H1 (cell line): ENCODE measurements around the gene CCDC33. TPM values are rescaled to one million over a fixed set of nuclear protein-coding genes. Genes with fewer than 3 reads are reported as not detected.

Experiments used
- CTCF ChIA-PET: fragments of 300-600 bp; sonication (Branson Sonifier 250); formaldehyde crosslinking; loops from one replicate; lab custom pipeline; 2021; ENCODE audit not compliant: partially characterized antibody; lab: Charles Lee
- POLR2A ChIA-PET: fragments of 300-600 bp; sonication (Branson Sonifier 250); formaldehyde crosslinking; loops from one replicate; lab custom pipeline; 2021; ENCODE audit warnings: inconsistent platforms; ENCODE audit not compliant: partially characterized antibody; lab: Charles Lee
- DNase-seq, 2 experiments: peaks; one replicate each; pipeline versions ENCODE4 v3.0.0 to v3.0.0-alpha.2; 2010 to 2022; ENCODE audit warnings: low spot score in 2 of 2, low read depth in 1 of 2, mixed read lengths in 1 of 2
- FAIRE-seq: peaks from 2 replicates; lab custom pipeline; 2011; peaks lifted over from hg19 to GRCh38; lab: Jason Lieb, UNC
- H2AFZ ChIP-seq: 2 replicates; pipeline ENCODE4 v1.8.1; 2012; ENCODE audit warnings: low read length, inconsistent platforms
- H2AK5ac ChIP-seq: 2 replicates; pipeline ENCODE4 v1.6.1; 2013; ENCODE audit warnings: low read depth, low read length
- H2BK120ac ChIP-seq: replicated peaks from 2 replicates; pipeline ENCODE3; 2013; ENCODE audit warnings: low read depth, low read length, inconsistent platforms
- H2BK12ac ChIP-seq: 2 replicates; pipeline ENCODE4 v1.6.1; 2013; ENCODE audit warnings: low read depth, low read length
- H2BK15ac ChIP-seq: 2 replicates; pipeline ENCODE4 v1.6.1; 2013; ENCODE audit warnings: low read length
- H2BK20ac ChIP-seq: 2 replicates; pipeline ENCODE4 v1.6.1; 2013; ENCODE audit warnings: low read length
- H2BK5ac ChIP-seq: 2 replicates; pipeline ENCODE4 v1.6.1; 2013; ENCODE audit warnings: low read depth, low read length
- H3K14ac ChIP-seq: 2 replicates; pipeline ENCODE4 v1.6.1; 2013; ENCODE audit warnings: inconsistent platforms; ENCODE audit not compliant: insufficient read length
- H3K18ac ChIP-seq: 2 replicates; pipeline ENCODE4 v1.6.1; 2013; ENCODE audit warnings: low read length; ENCODE audit errors: extremely low read depth
- H3K23ac ChIP-seq: 2 replicates; pipeline ENCODE4 v1.6.1; 2013; ENCODE audit warnings: inconsistent platforms; ENCODE audit not compliant: insufficient read length
- H3K23me2 ChIP-seq: 2 replicates; pipeline ENCODE4 v1.6.1; 2013; ENCODE audit warnings: low read depth, low read length
- H3K27ac ChIP-seq: 2 replicates; pipeline ENCODE4 v1.6.1; 2011; ENCODE audit warnings: low read depth, low read length, inconsistent platforms
- H3K27me3 ChIP-seq, 4 experiments: replicated peaks in 1 of 4; 1 replicate in 1 of 4; 2 replicates in 3 of 4; pipeline versions ENCODE4 v1.6.1 to v1.8.1; 2011 to 2013; ENCODE audit warnings: low read length in 3 of 4, mild to moderate bottlenecking in 3 of 4, inconsistent platforms in 2 of 4, mixed read lengths in 2 of 4, moderate library complexity in 1 of 4; ENCODE audit not compliant: control insufficient read depth in 3 of 4, insufficient read depth in 3 of 4; ENCODE audit errors: extremely low read depth in 1 of 4
- H3K36me3 ChIP-seq, 4 experiments: 2 replicates each; pipeline versions ENCODE4 v1.6.1 to v1.8.1; 2011 to 2013; ENCODE audit warnings: mild to moderate bottlenecking in 4 of 4, low read length in 3 of 4, moderate library complexity in 2 of 4, control low read depth in 1 of 4, inconsistent platforms in 1 of 4; ENCODE audit not compliant: insufficient read depth in 4 of 4, control insufficient read depth in 2 of 4
- H3K4ac ChIP-seq: replicated peaks from 2 replicates; pipeline ENCODE3; 2013; ENCODE audit warnings: low read length, low read depth, mixed read lengths, inconsistent platforms; ENCODE audit not compliant: insufficient read length
- H3K4me1 ChIP-seq, 4 experiments: replicated peaks in 1 of 4; 1 replicate in 1 of 4; 2 replicates in 3 of 4; pipeline versions ENCODE4 v1.6.1 to v1.8.1; 2011 to 2013; ENCODE audit warnings: low read length in 3 of 4, inconsistent platforms in 2 of 4, mixed read lengths in 1 of 4; ENCODE audit not compliant: insufficient read depth in 4 of 4, control insufficient read depth in 3 of 4
- H3K4me2 ChIP-seq, 2 experiments: 2 replicates each; pipeline versions ENCODE4 v1.6.1 to v1.8.1; 2011 to 2013; ENCODE audit warnings: low read depth in 2 of 2, low read length in 2 of 2, control low read depth in 1 of 2, inconsistent platforms in 1 of 2, mild to moderate bottlenecking in 1 of 2; ENCODE audit not compliant: insufficient read depth in 1 of 2
- H3K4me3 ChIP-seq, 4 experiments: fragments of 200-600, 300-600 bp in 1 of 4; sonication (generic), shearing (Covaris generic), sonication (Bioruptor Twin) in 1 of 4; 2 replicates each; pipeline versions ENCODE4 v1.5.1 to v1.8.1; 2011 to 2016; ENCODE audit warnings: low read length in 4 of 4, low read depth in 3 of 4, control low read depth in 2 of 4, inconsistent platforms in 2 of 4, mild to moderate bottlenecking in 2 of 4, mixed read lengths in 1 of 4, moderate library complexity in 1 of 4; ENCODE audit not compliant: insufficient read depth in 2 of 4; ENCODE audit errors: extremely low read depth in 1 of 4
- H3K56ac ChIP-seq: replicated peaks from 2 replicates; pipeline ENCODE3; 2013; ENCODE audit warnings: low read depth, mild to moderate bottlenecking, mixed read lengths, low read length, inconsistent platforms; ENCODE audit not compliant: insufficient read length
- H3K79me1 ChIP-seq: 2 replicates; pipeline ENCODE4 v1.6.1; 2013; ENCODE audit warnings: low read depth, low read length, control low read depth
- H3K79me2 ChIP-seq, 2 experiments: 2 replicates each; pipeline versions ENCODE4 v1.6.1 to v1.8.1; 2012 to 2013; ENCODE audit warnings: low read length in 2 of 2, mild to moderate bottlenecking in 2 of 2, inconsistent platforms in 1 of 2; ENCODE audit not compliant: insufficient read depth in 2 of 2, control insufficient read depth in 1 of 2
- H3K9ac ChIP-seq, 4 experiments: replicated peaks in 1 of 4; 1 replicate in 1 of 4; 2 replicates in 3 of 4; pipeline versions ENCODE4 v1.6.1 to v1.8.1; 2011 to 2013; ENCODE audit warnings: low read depth in 3 of 4, low read length in 3 of 4, control low read depth in 2 of 4, mild to moderate bottlenecking in 2 of 4, moderate library complexity in 2 of 4, inconsistent platforms in 1 of 4; ENCODE audit errors: extremely low read depth in 1 of 4
- H3K9me3 ChIP-seq, 2 experiments: 2 replicates each; pipeline versions ENCODE4 v1.6.1 to v1.8.1; 2012 to 2013; ENCODE audit warnings: mild to moderate bottlenecking in 2 of 2, moderate library complexity in 2 of 2, control low read depth in 1 of 2, inconsistent platforms in 1 of 2, low read depth in 1 of 2, low read length in 1 of 2, mixed read lengths in 1 of 2; ENCODE audit not compliant: insufficient read depth in 2 of 2
- H4K20me1 ChIP-seq, 2 experiments: replicated peaks in 1 of 2; 2 replicates each; pipeline versions ENCODE3 to v1.8.1; 2011 to 2013; ENCODE audit warnings: inconsistent platforms in 2 of 2, low read length in 2 of 2, mild to moderate bottlenecking in 1 of 2; ENCODE audit not compliant: insufficient read depth in 2 of 2, control insufficient read depth in 1 of 2
- H4K5ac ChIP-seq: 2 replicates; pipeline ENCODE4 v1.6.1; 2013; ENCODE audit warnings: low read length, low read depth, mixed read lengths, inconsistent platforms; ENCODE audit not compliant: insufficient read length
- H4K8ac ChIP-seq: 2 replicates; pipeline ENCODE4 v1.8.0; 2013; ENCODE audit warnings: mild to moderate bottlenecking, moderate library complexity, low read length, inconsistent platforms; ENCODE audit not compliant: insufficient read depth; ENCODE audit errors: extremely low read depth
- H4K91ac ChIP-seq: replicated peaks from 2 replicates; pipeline ENCODE3; 2013; ENCODE audit warnings: low read length, mixed read lengths, inconsistent platforms; ENCODE audit not compliant: insufficient read length
- ASH2L ChIP-seq: fragments of 200-600, 300-600 bp; sonication (generic); IDR thresholded peaks from one replicate; pipeline ENCODE4 v1.7.1; 2017; ENCODE audit warnings: low read length
- BACH1 ChIP-seq: IDR thresholded peaks from 2 replicates; pipeline ENCODE4 v1.6.1; 2012; ENCODE audit warnings: low read length, improper control_type of control experiment
- MAFK ChIP-seq: IDR thresholded peaks from 2 replicates; pipeline ENCODE4 v1.6.1; 2012; ENCODE audit warnings: low read depth, mild to moderate bottlenecking, improper control_type of control experiment, low read length
- RAD21 ChIP-seq, 2 experiments: IDR thresholded peaks in 1 of 2; conservative IDR thresholded peaks in 1 of 2; 2 replicates each; pipeline ENCODE4 v1.6.1; 2011; ENCODE audit warnings: low read depth in 2 of 2, low read length in 2 of 2, improper control_type of control experiment in 1 of 2, inconsistent platforms in 1 of 2, mild to moderate bottlenecking in 1 of 2, moderate library complexity in 1 of 2
- USF2 ChIP-seq: IDR thresholded peaks from 2 replicates; pipeline ENCODE4 v1.6.1; 2011; ENCODE audit warnings: low read length, improper control_type of control experiment
- WGBS, 2 experiments: shearing (Covaris generic) in 1 of 2; methylation state at CpG; one replicate each; pipeline versions ENCODE4 v1.1.6 to v1.1.7; 2013 to 2015; ENCODE audit warnings: low lambda C conversion rate in 2 of 2, mixed read lengths in 2 of 2, inconsistent platforms in 1 of 2, low coverage in 1 of 2, missing lambda C conversion rate in 1 of 2; ENCODE audit not compliant: insufficient replicate concordance in 2 of 2, insufficient coverage in 1 of 2, insufficient read length in 1 of 2; ENCODE audit errors: extremely low coverage in 1 of 2, missing lambda C conversion rate in 1 of 2; 5-methylcytosine and 5-hydroxymethylcytosine counted together
- polyA plus RNA-seq, 7 experiments: library from polyadenylated mRNA; depleted of rRNA in 3 of 7; stranded (reverse) in 5 of 7; unstranded in 2 of 7; fragments of >200 nt in 5 of 7; fragments of 200-250 nt in 2 of 7; gene quantifications; 1 replicate in 5 of 7; 2 replicates in 1 of 7; 4 replicates in 1 of 7; pipeline versions ENCODE4 v1.2.1 to v1.2.3, GENCODE V29; 2011 to 2013; ENCODE audit warnings: missing spikeins in 2 of 7, mixed read lengths in 2 of 7
- total RNA-seq: library from RNA; stranded (reverse); fragmentation: NEBNext Ultra II Directional; extraction: Animal tissue kit (Norgen Biotek cat#: 25700); gene quantifications from 2 replicates; pipeline ENCODE4 v1.2.1, GENCODE V29; 2021

CCDC33 gene
- total and polyA plus RNA-seq, 2 of the 8 experiments (the other 6 are each of a cell fraction or from before 2014, with no cell fraction given): 2.0 to 2.7 TPM

GRCh38 chr15:74203914-74204431, 32.2 kb upstream of the CCDC33 start:
- no peak overlapping the region for H3K27ac ChIP-seq
- H2BK120ac ChIP-seq: peak overlapping the region; percentile 75
- no peak overlapping the region for H3K4ac ChIP-seq
- peaks cover 3% of the 10 kb centered on the region; the same call in 1 of the 2 replicates for H3K79me1 ChIP-seq
- H3K23me2 ChIP-seq: peaks cover 4% of the 10 kb centered on the region; the same call in 1 of the 2 replicates
- no peak for DNase-seq
- H3K23ac ChIP-seq: no peak overlapping the region
- peak overlapping the region; percentile 56 for H4K91ac ChIP-seq
- H4K5ac ChIP-seq: no peak overlapping the region
- H3K4me1 ChIP-seq: peaks cover 0 to 60% (median 41%) of the 10 kb centered on the region in 4 experiments; a peak in 6 of 7 replicates
- peak overlapping the region in 1 of 4 experiments; percentile 4; a peak in 2 of 7 replicates for H3K9ac ChIP-seq
- 0 out of 4 replicates have a peak, but pooled peaks cover 0 to 4% of the 10 kb centered on the region in 2 experiments for H3K79me2 ChIP-seq
- no peaks in the 10 kb centered on the region for H3K9me3 ChIP-seq
- peak overlapping the region in 3 of 4 experiments; percentile 55 to 60 (median 58); a peak in 5 of 8 replicates for H3K4me3 ChIP-seq
- no peak overlapping the region for H3K14ac ChIP-seq
- peak overlapping the region; percentile 17 for H3K18ac ChIP-seq
- H2AFZ ChIP-seq: no peak overlapping the region
- peak overlapping the region; percentile 92; the same call in 1 of the 2 replicates for H2BK5ac ChIP-seq
- peak; percentile 28 for FAIRE-seq
- no peak overlapping the region for H3K56ac ChIP-seq
- H3K4me2 ChIP-seq: peak overlapping the region; percentile 77 to 91
- H2BK12ac ChIP-seq: peak overlapping the region; percentile 97
- 0 out of 2 replicates have a peak overlapping the region, but pooled peaks have one; percentile 93 for H2BK20ac ChIP-seq
- H2BK15ac ChIP-seq: no peak overlapping the region
- peaks cover 0 to 11% (median 4%) of the 10 kb centered on the region in 4 experiments; a peak in 2 of 7 replicates for H3K27me3 ChIP-seq
- H2AK5ac ChIP-seq: no peak overlapping the region
- 16% methylated on average over 10 of the region's 10 CpGs; no CpG with 5 or more reads in 1 of the 2 experiments for WGBS, 2 experiments
- CTCF ChIA-PET: interaction anchor here (0.5 to 3.3 kb wide), 25 partner anchors 8 to 211 kb away, joined by 3 to 21 read pairs (median 5); partner anchors contain the start of gene ISLR
- H3K36me3 ChIP-seq: no peaks in the 10 kb centered on the region
- H4K8ac ChIP-seq: no peak overlapping the region
- no peaks in the 10 kb centered on the region for H4K20me1 ChIP-seq
- POLR2A ChIA-PET: interaction anchor here (0.7 to 7.3 kb wide), 10 partner anchors 11 to 103 kb away, joined by 3 to 76 read pairs (median 4); no protein-coding TSS in a partner anchor
- TF ChIP-seq MAFK (0 out of 2 replicates have a peak, but pooled peaks have one; percentile 45), ASH2L (peak; percentile 44), BACH1 (peak; percentile 69), USF2 (no peak), RAD21 (IDR thresholded peaks at IDR 0.05 in 1 of 2, conservative IDR thresholded peaks at IDR 0.05 in 1 of 2; ENCODE audit: low read depth in 2 of 2, low read length in 2 of 2) (peak in 1 of 2 experiments; percentile 23; a peak in 2 of 4 replicates)
